HCT116 (cell line): ENCODE measurements around the gene CD59.

Experiments used
- CTCF ChIP-seq, 3 experiments: fragments of 200-600 bp in 1 of 3; sonication (generic) in 1 of 3; IDR thresholded peaks in 2 of 3; conservative IDR thresholded peaks in 1 of 3; 2 replicates each; pipeline ENCODE4 v1.5.1; 2012 to 2017; ENCODE audit warnings: low read depth in 2 of 3, low read length in 2 of 3, antibody characterized with exemption in 1 of 3, borderline replicate concordance in 1 of 3, control low read depth in 1 of 3, mild to moderate bottlenecking in 1 of 3, mixed read lengths in 1 of 3, mixed run types in 1 of 3, moderate library complexity in 1 of 3; ENCODE audit not compliant: insufficient read depth in 1 of 3
- ELF1 ChIP-seq: IDR thresholded peaks from 2 replicates; pipeline ENCODE4 v1.6.1; 2012; ENCODE audit warnings: low read depth, borderline replicate concordance
- POLR2A ChIP-seq: IDR thresholded peaks from 2 replicates; pipeline ENCODE4 v1.7.0; 2011; ENCODE audit warnings: borderline replicate concordance; ENCODE audit not compliant: insufficient read depth, insufficient read length; ENCODE audit errors: extremely low read depth

GRCh38 chr11:33706546-33706945 is 29.7 kb downstream of the CD59 start:
- no peak for TF ChIP-seq CTCF (IDR thresholded peaks at IDR 0.05 in 2 of 3, conservative IDR thresholded peaks at IDR 0.05 in 1 of 3; ENCODE audit: borderline replicate concordance in 1 of 3, insufficient read depth in 1 of 3, low read depth in 2 of 3, low read length in 2 of 3)
- no peak for TF ChIP-seq ELF1
- no peak for TF ChIP-seq POLR2A
